ENCODE data around the gene FHIT.
A peak's percentile ranks its signal among the peaks of the same experiment; 100 is the strongest.

The FHIT gene

DNA sequence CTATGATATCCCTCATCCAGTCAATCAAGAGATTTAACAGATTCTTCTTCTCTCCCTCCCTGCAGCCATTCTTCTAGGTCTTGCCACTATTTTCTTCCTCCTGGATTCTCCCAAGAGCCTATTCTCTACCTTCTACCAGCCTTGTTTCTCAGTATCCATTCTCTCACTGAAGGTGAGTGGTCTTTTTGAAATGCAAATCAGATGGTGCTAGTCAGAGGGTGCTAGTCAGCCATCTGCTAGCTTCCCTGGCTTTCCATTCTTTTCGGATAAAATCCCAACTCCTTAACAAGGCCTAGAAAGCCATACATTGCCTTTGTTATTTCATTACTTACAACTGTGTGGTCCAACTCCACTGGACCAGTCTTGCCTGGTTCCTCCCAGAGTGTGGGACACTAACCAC lies 1467.1 kb downstream of the FHIT start:
- H3K9me3 ChIP-seq = no peaks in the 10 kb centered on the region
- no peaks in the 10 kb centered on the region for H3K27me3 ChIP-seq
- H3K36me3 ChIP-seq = no peaks in the 10 kb centered on the region
- TF ChIP-seq, protein P1, sequence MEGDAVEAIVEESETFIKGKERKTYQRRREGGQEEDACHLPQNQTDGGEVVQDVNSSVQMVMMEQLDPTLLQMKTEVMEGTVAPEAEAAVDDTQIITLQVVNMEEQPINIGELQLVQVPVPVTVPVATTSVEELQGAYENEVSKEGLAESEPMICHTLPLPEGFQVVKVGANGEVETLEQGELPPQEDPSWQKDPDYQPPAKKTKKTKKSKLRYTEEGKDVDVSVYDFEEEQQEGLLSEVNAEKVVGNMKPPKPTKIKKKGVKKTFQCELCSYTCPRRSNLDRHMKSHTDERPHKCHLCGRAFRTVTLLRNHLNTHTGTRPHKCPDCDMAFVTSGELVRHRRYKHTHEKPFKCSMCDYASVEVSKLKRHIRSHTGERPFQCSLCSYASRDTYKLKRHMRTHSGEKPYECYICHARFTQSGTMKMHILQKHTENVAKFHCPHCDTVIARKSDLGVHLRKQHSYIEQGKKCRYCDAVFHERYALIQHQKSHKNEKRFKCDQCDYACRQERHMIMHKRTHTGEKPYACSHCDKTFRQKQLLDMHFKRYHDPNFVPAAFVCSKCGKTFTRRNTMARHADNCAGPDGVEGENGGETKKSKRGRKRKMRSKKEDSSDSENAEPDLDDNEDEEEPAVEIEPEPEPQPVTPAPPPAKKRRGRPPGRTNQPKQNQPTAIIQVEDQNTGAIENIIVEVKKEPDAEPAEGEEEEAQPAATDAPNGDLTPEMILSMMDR (IDR thresholded peaks at IDR 0.05; ENCODE audit: low read depth, low read length) = no peak
- peaks cover 10% of the 10 kb centered on the region for H3K4me1 ChIP-seq
- no peak for DNase-seq
- no peak overlapping the region for H3K4me3 ChIP-seq (ENCODE audit: low read depth, low read length)

DNA sequence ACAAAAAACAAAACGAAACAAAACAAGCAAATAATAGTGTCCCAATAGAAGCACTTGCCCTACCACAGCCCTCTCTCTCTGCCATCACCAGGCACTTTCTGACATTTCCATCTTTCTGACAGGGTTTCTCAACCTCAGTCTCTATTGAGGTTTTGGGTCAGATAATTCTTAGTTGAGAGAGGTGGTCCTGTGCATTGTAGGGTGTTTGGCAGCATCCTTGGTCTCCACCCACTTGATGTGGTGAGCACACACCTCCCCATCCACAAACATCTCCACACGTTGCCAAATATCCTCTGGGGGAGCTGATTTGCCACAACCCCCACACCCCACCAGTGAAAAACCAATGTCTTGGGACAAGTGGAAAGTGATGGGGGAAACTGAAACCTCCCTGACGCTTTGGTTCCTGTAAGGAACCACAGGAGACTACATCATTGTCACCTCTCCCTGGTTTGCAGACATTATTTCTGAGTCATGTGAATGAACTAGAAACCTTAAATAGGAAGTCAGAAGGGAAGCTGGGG lies 1467.7 kb downstream of the FHIT start:
- H3K27me3 ChIP-seq = no peaks in the 10 kb centered on the region
- no peak overlapping the region for H3K4me3 ChIP-seq (ENCODE audit: low read depth, low read length)
- no peaks in the 10 kb centered on the region for H3K36me3 ChIP-seq
- TF ChIP-seq, protein P1 (IDR thresholded peaks at IDR 0.05; ENCODE audit: low read depth, low read length) = no peak
- H3K9me3 ChIP-seq = no peaks in the 10 kb centered on the region
- peaks cover 10% of the 10 kb centered on the region for H3K4me1 ChIP-seq
- no peak for DNase-seq

DNA sequence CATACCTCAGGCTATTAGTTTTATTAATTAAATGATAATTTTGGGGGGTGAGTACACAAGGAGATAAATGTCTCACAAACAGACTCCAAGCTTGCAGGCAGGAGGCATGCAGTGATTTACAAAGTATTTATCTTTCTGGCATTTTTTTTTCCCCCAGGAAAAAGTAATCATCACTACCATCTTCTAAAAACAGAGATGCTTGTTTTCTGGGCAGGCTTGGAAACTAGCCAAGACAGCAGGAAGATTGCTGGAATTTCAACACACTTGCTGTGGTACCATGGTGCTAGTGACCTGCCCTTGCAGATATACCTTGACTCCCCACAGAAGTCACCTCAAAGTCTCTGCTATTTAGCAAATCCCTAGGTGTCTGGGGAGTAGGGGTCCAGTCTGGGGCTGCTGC lies 1468.6 kb downstream of the FHIT start:
- DNase-seq = peak; percentile 14
- Histone ChIP-seq H3K4me3 (ENCODE audit: low read depth, low read length) (no peak overlapping the region), H3K36me3 (no peaks in the 10 kb centered on the region), H3K9me3 (no peaks in the 10 kb centered on the region), H3K27me3 (no peaks in the 10 kb centered on the region), H3K4me1 (peaks cover 10% of the 10 kb centered on the region)
- TF ChIP-seq, protein P1 (IDR thresholded peaks at IDR 0.05; ENCODE audit: low read depth, low read length) = no peak

DNA sequence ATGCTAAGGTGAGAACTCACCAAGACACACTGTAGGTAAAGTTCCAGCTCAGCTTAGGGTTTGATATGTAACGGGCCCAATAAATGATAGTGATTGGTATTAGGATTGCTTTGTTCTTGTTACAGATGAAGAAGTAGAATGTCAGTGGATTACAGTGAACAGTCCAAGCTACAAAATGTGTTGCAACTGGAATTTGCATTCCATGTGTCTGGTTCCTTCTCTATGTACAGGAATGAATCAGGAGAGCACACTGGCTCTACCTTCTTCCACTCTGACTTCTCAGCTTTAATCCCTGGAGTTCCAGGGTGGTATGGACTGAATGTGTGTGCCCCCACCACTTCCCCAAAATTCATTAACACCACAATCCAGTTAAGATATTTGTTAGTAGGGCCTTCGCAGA lies 1471.0 kb downstream of the FHIT start:
- no peaks in the 10 kb centered on the region for H3K9me3 ChIP-seq
- TF ChIP-seq, protein P1 (IDR thresholded peaks at IDR 0.05; ENCODE audit: low read depth, low read length) = no peak
- H3K4me1 ChIP-seq = peaks cover 10% of the 10 kb centered on the region
- no peak for DNase-seq
- H3K36me3 ChIP-seq = no peaks in the 10 kb centered on the region
- H3K27me3 ChIP-seq = no peaks in the 10 kb centered on the region
- no peak overlapping the region for H3K4me3 ChIP-seq (ENCODE audit: low read depth, low read length)

DNA sequence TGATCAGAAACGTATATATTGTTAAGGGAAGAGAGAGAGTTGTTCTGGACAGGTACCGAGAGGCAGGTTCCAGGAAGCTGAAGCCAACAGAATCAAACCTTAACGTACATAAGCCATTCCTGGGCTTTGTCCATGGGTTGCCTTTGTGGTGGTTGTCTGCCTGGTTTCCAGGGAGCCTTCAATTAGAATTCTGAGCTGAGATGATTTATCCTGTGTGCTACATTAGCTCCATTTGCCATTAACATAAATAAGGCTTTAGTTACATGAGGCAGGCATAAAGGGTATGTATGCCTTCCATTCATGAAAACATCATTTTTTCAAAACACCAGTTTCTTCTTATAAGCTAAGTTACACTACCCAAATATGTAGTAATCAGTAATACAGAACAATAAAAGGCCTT lies 1472.0 kb downstream of the FHIT start:
- no peak for DNase-seq
- no peaks in the 10 kb centered on the region for H3K9me3 ChIP-seq
- TF ChIP-seq, protein P1 (IDR thresholded peaks at IDR 0.05; ENCODE audit: low read depth, low read length) = no peak
- no peaks in the 10 kb centered on the region for H3K27me3 ChIP-seq
- no peaks in the 10 kb centered on the region for H3K36me3 ChIP-seq
- H3K4me3 ChIP-seq (ENCODE audit: low read depth, low read length) = no peak overlapping the region
- peaks cover 10% of the 10 kb centered on the region for H3K4me1 ChIP-seq

DNA sequence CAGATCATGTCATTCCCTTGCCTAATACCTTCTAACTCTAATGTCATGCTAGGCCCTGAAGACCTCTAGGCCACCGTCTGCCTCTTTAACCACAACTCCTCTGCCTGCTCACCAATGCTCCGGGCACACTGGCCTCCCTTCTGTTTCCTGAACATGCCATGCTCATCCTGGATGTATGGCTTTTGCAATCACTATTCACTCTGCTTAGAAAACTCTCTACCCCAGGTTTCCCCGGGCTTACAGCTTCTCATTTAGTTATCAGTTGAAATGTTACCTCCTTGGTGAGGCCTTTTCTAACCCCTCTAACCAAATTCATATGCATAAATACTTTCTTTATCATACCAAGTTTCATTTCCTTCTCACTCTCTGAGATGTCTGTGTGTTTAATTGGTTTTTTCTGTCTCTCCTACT lies 1473.6 kb downstream of the FHIT start:
- Histone ChIP-seq H3K9me3 (no peaks in the 10 kb centered on the region), H3K36me3 (no peaks in the 10 kb centered on the region), H3K4me1 (peaks cover 10% of the 10 kb centered on the region), H3K27me3 (no peaks in the 10 kb centered on the region), H3K4me3 (ENCODE audit: low read depth, low read length) (no peak overlapping the region)
- no peak for DNase-seq
- TF ChIP-seq, protein P1 (IDR thresholded peaks at IDR 0.05; ENCODE audit: low read depth, low read length) = no peak
